Right renal cortex interstitium (tissue), 3 donors: ENCODE measurements around the gene TNFSF9. TPM values are rescaled to one million over a fixed set of nuclear protein-coding genes. Genes with fewer than 3 reads are reported as not detected.
"Not testable (repeated sequence)": the region's sequence is repeated elsewhere in the genome, so short reads cannot be mapped to it uniquely, and the experiment has no call there.

Experiments used
- DNase-seq, 3 donors: peaks; one replicate each; pipeline ENCODE4 v3.0.0-alpha.2; 2013; ENCODE audit warnings: low read depth in 3 of 3, low spot score in 2 of 3
- polyA plus RNA-seq, 3 donors: library from polyadenylated mRNA; unstranded; fragments of 120-200 nt; gene quantifications; one replicate each; pipeline ENCODE4 v1.2.1, GENCODE V29; 2013; ENCODE audit not compliant: insufficient read length in 3 of 3

Gene TNFSF9
- polyA plus RNA-seq, 3 donors: 0.14 to 0.33 TPM; not detected in 1

DNA sequence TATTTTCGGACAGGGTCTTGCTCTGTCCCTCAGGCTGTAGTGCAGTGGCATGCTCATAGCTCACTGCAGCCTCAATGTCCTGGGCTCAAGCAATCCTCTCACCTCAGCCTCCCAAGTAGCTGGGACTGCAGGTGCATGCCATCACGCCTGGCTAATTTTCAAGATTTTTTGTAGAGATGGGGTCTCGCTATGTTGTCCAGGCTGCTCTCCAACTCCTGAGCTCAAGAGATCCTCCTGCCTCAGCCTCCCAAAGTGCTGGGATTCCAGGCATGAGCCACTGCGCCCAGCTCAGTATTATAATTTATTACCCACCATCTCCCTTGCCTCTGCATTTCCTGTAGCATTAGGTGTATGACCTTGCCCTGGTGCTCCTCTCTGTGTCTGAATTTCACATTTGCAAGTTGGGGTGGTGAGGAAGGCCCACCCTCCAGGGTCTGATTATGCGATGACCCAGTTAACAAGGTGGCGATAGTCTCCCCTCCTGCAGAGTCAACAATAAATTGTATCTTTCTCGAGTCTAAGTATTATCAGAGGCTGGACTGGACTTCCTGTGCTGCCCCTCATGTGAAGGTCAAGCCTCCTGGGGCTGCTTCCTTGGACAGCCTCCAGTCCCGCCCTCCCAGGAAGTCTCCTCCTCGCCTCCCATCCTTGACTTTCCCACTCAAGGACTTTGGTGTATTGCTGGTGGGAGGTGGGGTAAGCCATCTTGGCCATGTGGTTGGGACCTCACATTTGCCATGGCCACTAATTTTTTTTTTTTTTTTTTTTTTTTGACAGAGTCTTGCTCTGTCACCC lies 27.2 kb upstream of the TNFSF9 start:
- DNase-seq: no peak

GRCh38 chr19:6508028-6508771 lies 22.6 kb upstream of the TNFSF9 start:
- DNase-seq: not testable (repeated sequence)

- no peak for DNase-seq
These were observed 21.5 kb upstream of the TNFSF9 start for GRCh38 chr19:6509118-6509971.

DNA sequence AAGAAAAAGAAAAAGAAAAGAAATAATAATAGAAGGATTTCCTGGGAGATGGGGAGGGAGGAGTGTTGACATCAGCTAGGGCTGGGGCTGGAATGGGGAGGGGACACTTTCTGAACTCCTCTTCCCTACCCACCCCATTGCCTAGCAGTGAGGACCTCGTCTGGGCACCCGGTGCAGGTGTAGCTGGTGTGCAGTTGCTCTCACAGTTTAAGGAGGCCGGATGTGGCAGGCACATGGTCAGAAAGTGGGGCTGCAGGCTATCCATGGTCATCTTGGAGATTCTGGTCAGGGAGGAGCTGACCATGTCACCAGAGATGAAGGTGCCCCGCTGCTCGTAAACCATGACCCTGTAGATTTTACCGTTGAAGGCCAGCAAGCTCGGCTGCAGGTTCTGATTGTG lies 20.2 kb upstream of the TNFSF9 start:
- no peak for DNase-seq

- DNase-seq: no peak
These were observed 16.7 kb upstream of the TNFSF9 start for GRCh38 chr19:6514089-6514488.

- DNase-seq: no peak
These were observed 15.8 kb upstream of the TNFSF9 start for GRCh38 chr19:6514926-6515544.

DNA sequence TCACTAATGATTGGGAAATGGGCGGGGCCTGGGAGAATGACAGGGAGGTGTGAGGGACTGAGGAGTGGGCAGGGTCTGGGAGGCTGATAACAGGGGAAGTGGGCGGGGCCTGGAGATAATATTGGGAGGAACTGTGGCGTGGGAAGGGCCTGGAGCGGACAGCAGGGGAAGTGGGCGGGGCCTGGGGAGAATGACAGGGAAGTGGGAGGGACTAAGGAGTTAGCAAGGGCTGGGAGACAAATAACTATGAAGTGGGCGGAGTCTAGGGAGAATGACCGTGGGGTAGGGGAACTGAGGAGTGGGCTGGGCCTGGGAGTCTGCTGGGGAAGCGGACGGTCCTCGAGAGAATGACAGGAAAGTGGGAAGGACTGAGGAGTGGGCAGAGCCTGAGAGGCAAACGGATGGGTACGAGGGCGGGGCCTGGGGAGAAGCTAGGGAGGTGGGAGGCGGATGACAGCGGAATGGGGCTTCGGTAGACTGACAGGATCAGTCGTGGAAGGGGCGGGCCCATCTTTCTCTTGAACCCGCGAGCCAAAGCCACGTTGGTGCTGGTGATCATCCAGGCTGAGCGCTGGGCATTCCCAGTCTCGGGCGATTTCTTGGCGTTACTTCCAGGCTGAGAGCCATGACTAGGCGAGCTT lies 14.7 kb upstream of the TNFSF9 start:
- peak; percentile 68 to 72 (median 71) for DNase-seq

- DNase-seq: peak in 2 of 3 donors; percentile 75 to 78
These were observed 14.1 kb upstream of the TNFSF9 start for GRCh38 chr19:6516659-6517291.

- no peak for DNase-seq
These were observed 12.5 kb upstream of the TNFSF9 start for GRCh38 chr19:6518145-6518911.

GRCh38 chr19:6519289-6519688 lies 11.5 kb upstream of the TNFSF9 start:
- no peak for DNase-seq

DNA sequence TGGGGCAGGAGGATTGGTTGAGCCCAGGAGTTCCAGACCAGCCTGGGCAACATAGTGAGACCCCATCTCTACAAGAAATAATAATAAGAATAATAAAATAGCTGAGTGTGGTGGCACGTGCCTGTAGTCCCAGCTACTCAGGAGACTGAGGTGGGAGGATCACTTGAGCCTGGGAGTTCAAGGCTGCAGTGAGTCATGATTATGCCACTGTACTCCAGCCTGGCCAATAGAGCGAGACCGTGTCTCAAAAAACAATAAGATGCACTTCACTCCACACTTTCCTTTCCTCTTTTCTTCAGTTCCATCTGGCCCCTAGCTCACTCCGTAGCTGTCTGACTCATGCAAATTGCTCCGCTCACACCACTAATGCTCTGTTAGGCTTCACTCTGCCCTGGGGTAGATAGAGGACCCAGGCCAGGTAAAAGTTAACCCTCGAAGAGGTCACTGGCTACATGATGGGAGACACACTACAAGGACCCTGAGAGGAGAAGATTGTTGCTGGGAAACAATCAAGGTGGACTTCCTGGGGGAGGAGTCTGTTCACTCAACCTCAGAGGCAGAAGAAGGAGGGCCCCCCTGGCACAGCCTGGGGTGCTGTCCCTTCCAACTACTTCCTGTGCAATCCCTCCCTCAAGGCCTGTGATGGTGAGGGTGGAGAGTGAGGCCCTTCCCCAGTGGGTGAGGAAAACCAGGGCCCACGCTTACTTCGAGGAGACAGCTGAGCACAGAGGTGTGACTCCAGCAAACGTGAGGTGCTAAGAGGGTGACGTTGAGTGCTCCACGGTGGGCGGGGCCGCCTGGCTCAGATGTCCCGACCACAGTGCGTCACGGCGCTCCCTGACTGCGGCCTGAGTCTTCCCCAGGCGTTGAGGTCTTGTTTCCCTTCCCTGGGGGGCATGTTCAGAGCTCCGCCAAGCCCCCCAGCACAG lies 8.8 kb upstream of the TNFSF9 start:
- no peak for DNase-seq

GRCh38 chr19:6522712-6523111 lies 8.1 kb upstream of the TNFSF9 start:
- DNase-seq: no peak

DNA sequence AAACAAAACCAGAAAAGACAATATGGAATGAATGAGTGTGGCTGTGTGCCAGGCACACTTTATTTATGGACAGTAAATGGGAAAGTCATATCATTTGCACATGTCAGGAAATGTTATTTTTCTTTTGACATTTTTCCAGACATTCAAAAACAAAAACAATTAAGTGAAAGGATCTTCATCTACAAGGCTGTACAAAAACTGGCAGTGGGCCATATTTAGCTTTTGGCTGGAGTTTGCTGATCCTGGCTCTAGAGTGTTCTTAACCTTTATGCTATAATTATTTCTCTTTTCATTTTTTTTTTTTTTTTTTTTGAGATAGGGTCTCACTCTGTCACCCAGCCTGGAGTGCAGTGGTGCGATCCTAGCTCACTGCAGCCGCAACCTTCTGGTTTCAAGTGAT lies 6.5 kb upstream of the TNFSF9 start:
- no peak for DNase-seq

DNA sequence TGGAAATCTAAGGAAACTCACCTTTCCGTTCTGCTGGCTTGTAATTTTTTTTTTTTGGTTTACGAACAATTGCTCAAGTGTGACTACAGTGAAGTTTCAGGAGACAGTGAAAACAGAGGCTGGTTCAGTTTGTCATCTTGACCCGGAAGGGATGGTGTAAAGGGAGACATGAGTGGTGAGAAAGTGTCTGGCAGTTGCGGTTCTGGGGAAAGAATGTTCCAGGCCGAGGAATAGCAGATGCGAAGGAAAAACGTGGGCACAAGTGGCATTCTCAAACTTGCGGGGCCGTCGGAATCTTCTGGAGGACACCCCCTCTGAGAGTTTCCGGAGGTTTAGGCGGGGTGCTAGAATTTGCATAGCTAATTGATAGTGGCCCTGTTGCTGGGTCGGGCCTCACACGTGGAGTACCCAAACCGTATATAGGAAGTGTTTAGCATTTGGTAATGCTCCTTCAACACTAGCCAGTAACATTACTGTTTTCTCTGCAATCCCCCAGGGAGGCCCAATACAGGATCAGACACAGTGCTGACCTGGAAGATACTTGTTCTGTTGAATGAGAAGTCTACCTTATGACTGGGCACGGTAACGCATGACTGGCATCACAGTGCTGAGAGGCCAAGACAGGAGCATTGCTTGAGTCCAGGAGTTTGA lies 2.8 kb upstream of the TNFSF9 start:
- no peak for DNase-seq

DNA sequence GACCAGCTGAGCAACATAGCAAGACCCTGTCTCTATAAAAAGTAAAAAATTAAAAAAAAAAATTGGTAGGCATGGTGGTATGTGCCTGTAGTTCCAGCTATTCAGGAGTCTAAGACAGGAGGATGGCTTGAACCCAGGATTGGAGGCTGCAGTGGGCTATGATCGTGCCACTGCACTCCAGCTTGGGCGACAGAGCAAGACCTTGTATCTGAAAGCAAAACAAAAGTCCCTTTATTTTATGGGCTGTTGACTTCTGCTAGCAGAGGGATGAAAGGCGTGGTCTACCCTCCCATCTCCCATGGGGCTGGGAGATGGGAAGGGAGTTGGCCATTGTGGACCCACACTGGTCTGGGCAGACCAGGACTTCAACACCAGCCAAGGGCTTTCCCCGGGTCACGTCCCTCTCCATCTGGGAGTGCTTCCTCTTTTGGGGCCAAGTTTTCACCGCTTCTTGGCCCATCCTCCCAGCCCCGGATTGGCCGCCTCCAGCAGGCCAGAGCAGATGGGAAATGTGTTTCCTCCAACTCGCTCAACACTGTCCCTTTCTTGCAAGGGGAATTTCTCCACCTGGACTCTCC lies 2.2 kb upstream of the TNFSF9 start:
- no peak for DNase-seq

DNA sequence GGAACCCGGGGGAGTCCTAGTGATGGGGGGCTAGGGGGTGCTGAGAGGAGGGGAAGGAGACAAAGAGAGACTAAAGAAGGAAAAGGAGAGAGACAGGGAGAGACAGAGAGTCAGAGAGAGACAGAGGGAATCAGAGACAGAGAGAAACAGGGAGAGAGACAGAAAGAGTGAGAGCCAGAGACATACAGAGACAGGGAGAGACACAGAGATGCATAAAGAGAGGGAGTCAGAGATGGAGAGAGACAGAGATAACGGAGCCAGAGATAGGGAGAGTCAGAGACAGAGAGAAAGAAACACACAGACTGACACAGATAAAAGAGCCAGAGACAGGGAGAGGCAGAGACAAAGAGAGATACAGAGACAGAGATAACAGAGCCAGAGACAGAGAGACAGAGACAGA lies 1.5 kb upstream of the TNFSF9 start:
- DNase-seq: no peak

- no peak for DNase-seq
These were observed 865 bp upstream of the TNFSF9 start for GRCh38 chr19:6529937-6530385.
